Hematopoietic multipotent progenitor cell treated with erythropoietin and hydrocortisone succinate and interleukin-3 and kit ligand, for 6 days (in vitro differentiated cells): ENCODE results near the gene WDR37.
A peak's percentile ranks its signal among the peaks of the same experiment; 100 is the strongest.
"Not testable (repeated sequence)": the region's sequence is repeated elsewhere in the genome, so short reads cannot be mapped to it uniquely, and the experiment has no call there.

Source experiments
- DNase-seq: peaks from one replicate; pipeline ENCODE4 v3.0.0-alpha.2; 2015

WDR37 gene

GRCh38 chr10:1109795-1110673 is 53.8 kb downstream of the WDR37 start:
- DNase-seq, result peak; percentile 76

- DNase-seq, result no peak
Observed at GRCh38 chr10:1110674-1111119, 54.5 kb downstream of the WDR37 start.

GRCh38 chr10:1114315-1114714 is 58.1 kb downstream of the WDR37 start:
- peak; percentile 77 for DNase-seq

- DNase-seq, result no peak
Observed at GRCh38 chr10:1114719-1115606, 58.8 kb downstream of the WDR37 start.

GRCh38 chr10:1115607-1115955 is 59.4 kb downstream of the WDR37 start:
- DNase-seq, result no peak

GRCh38 chr10:1116051-1116450 is 59.9 kb downstream of the WDR37 start:
- DNase-seq, result no peak

- DNase-seq, result no peak
Observed at GRCh38 chr10:1116696-1117280, 60.6 kb downstream of the WDR37 start.

GRCh38 chr10:1117651-1118050 is 61.5 kb downstream of the WDR37 start:
- no peak for DNase-seq

- not testable (repeated sequence) for DNase-seq
Observed at GRCh38 chr10:1118318-1118717, 62.1 kb downstream of the WDR37 start.

GRCh38 chr10:1119027-1119426 is 62.8 kb downstream of the WDR37 start:
- no peak for DNase-seq

GRCh38 chr10:1119501-1119900 is 63.3 kb downstream of the WDR37 start:
- DNase-seq, result no peak

GRCh38 chr10:1120306-1120705 is 64.1 kb downstream of the WDR37 start:
- no peak for DNase-seq

GRCh38 chr10:1120801-1121211 is 64.6 kb downstream of the WDR37 start:
- DNase-seq, result no peak

GRCh38 chr10:1121271-1121970 is 65.2 kb downstream of the WDR37 start:
- DNase-seq, result no peak

- DNase-seq, result no peak
Observed at GRCh38 chr10:1122349-1122748, 66.2 kb downstream of the WDR37 start.

- peak; percentile 70 for DNase-seq
Observed at GRCh38 chr10:1123198-1123597, 67.0 kb downstream of the WDR37 start.

GRCh38 chr10:1123972-1124371 is 67.8 kb downstream of the WDR37 start:
- no peak for DNase-seq

- DNase-seq, result no peak
Observed at GRCh38 chr10:1124796-1125195, 68.6 kb downstream of the WDR37 start.

- no peak for DNase-seq
Observed at GRCh38 chr10:1126461-1126860, 70.3 kb downstream of the WDR37 start.

- no peak for DNase-seq
Observed at GRCh38 chr10:1127629-1128028, 71.4 kb downstream of the WDR37 start.

- DNase-seq, result no peak
Observed at GRCh38 chr10:1128115-1128514, 71.9 kb downstream of the WDR37 start.

GRCh38 chr10:1128649-1129048 is 72.5 kb downstream of the WDR37 start:
- no peak for DNase-seq

- no peak for DNase-seq
Observed at GRCh38 chr10:1130226-1130625, 74.0 kb downstream of the WDR37 start.
